ENCODE results near the gene CTIF. TPM values are rescaled to one million over a fixed set of nuclear protein-coding genes. Genes with fewer than 3 reads are reported as not detected.

CTIF gene
- total RNA-seq, 1 experiment from 2014 or later, result 95.8 TPM

DNA sequence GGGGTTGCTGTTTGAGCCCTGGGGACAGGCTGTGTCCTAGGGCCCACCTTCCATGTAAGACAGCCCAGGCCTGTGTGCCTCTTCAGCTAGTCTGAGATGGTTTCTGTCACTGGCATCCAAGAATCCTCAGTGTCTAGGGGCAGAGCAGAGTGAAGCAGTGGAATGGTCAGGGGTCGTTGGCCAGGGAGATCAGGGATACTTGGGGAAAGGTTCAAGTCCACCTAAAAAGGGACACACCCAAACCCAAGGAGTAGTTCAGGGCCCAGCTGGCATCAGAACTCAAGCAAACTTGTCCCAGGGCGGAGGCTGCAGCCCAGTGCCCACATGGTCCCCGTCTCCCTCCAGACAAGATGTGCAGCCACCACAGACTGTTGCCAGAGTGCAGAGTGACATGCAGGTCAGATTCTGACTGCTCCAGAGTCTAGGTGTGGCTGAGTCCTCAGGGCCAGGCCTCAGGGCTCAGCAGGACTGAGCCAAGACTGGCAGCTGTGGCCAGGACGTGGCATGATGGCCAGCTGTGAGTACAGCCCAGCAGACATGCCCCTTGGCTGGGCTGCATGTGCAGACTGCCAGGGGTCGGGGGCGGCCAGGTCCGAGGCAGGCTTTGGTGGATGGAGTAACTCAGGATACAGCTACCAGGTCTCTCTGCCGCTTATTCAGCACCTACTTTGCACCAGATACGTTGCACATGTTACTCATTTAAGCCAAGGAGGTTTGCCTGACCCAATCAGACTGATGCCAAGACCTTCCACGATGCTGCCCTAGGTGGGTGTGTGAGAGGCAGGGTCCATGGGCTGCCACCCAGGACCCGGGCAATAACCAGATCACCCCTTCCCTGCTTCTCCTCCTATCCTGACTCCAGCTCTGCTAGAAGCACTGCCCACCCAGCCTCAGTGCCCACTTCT, 265.4 kb downstream of the CTIF start:
- no peak for DNase-seq (ENCODE audit: unreplicated experiment)
- no peaks in the 10 kb centered on the region for H3K27me3 Mint-ChIP-seq (ENCODE audit: insufficient read depth, unreplicated experiment)
- CTCF ChIA-PET, result interaction anchor here (0.6 kb wide), 1 partner anchor 404 kb away, joined by 3 read pairs; no protein-coding TSS in a partner anchor
- H3K9me3 Mint-ChIP-seq (ENCODE audit: unreplicated experiment), result no peaks in the 10 kb centered on the region
- TF ChIP-seq, protein P1, sequence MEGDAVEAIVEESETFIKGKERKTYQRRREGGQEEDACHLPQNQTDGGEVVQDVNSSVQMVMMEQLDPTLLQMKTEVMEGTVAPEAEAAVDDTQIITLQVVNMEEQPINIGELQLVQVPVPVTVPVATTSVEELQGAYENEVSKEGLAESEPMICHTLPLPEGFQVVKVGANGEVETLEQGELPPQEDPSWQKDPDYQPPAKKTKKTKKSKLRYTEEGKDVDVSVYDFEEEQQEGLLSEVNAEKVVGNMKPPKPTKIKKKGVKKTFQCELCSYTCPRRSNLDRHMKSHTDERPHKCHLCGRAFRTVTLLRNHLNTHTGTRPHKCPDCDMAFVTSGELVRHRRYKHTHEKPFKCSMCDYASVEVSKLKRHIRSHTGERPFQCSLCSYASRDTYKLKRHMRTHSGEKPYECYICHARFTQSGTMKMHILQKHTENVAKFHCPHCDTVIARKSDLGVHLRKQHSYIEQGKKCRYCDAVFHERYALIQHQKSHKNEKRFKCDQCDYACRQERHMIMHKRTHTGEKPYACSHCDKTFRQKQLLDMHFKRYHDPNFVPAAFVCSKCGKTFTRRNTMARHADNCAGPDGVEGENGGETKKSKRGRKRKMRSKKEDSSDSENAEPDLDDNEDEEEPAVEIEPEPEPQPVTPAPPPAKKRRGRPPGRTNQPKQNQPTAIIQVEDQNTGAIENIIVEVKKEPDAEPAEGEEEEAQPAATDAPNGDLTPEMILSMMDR (IDR thresholded peaks at IDR 0.05; ENCODE audit: unreplicated experiment), result no peak
- POLR2A ChIA-PET, result interaction anchor here (0.9 kb wide), 1 partner anchor 148 kb away, joined by 3 read pairs; no protein-coding TSS in a partner anchor
- H3K4me1 Mint-ChIP-seq (ENCODE audit: insufficient read depth, unreplicated experiment), result peaks cover 18% of the 10 kb centered on the region
- H3K4me3 Mint-ChIP-seq (ENCODE audit: unreplicated experiment), result no peak overlapping the region
- H3K36me3 Mint-ChIP-seq (ENCODE audit: insufficient read depth, unreplicated experiment), result peaks cover 20% of the 10 kb centered on the region
- H3K27ac Mint-ChIP-seq (ENCODE audit: low read depth, unreplicated experiment), result peak overlapping the region; percentile 54
- intact Hi-C loops (cut with micrococcal nuclease), result no loop called here
- BruUV-seq (replicated peaks), result no TSS peak

GRCh38 chr18:48804856-48805610, 266.2 kb downstream of the CTIF start:
- H3K27me3 Mint-ChIP-seq (ENCODE audit: insufficient read depth, unreplicated experiment), result no peaks in the 10 kb centered on the region
- no TSS peak for BruUV-seq (replicated peaks)
- H3K27ac Mint-ChIP-seq (ENCODE audit: low read depth, unreplicated experiment), result peak overlapping the region; percentile 54

DNA sequence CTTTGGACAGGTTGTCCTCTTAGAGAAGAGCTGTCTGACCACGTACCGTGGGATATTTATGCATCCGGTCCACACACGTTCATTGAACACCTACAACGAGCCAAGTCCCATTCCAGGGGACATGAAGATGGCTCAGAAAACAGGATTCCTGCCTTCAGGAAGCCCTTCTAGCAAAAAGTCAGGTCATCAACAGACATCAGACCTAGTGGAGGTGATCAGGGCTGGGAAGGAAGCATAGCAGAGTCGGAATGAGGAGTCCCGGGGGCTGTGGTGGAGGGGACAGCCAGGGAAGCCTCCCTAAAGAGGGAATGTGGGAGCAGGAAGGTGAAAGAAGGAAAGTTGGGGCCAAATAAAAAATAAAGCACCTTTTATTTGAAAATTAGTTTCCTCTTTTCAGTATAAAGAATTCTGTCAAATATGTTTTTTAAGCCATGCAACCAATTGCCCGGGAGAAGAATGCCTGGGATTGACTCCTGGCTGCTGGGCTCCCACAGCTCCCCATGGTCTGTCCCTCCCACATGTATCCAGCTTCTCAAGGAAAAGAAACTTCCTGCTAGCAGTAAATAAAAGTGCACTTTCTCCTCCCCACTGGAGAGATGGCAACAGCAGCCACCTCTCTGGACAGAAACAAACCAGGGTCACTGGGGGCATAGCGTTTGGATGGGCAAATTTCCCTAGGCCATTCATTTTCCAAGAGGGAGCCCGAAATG, 267.1 kb downstream of the CTIF start:
- intact Hi-C loops (cut with micrococcal nuclease), result no loop called here
- CTCF ChIA-PET, result interaction anchor here (0.7 to 2.0 kb wide), 2 partner anchors 14 to 1683 kb away, joined by 3 to 4 read pairs; no protein-coding TSS in a partner anchor
- peaks cover 20% of the 10 kb centered on the region for H3K36me3 Mint-ChIP-seq (ENCODE audit: insufficient read depth, unreplicated experiment)
- TF ChIP-seq, protein P1 (IDR thresholded peaks at IDR 0.05; ENCODE audit: unreplicated experiment), result no peak
- H3K27me3 Mint-ChIP-seq (ENCODE audit: insufficient read depth, unreplicated experiment), result no peaks in the 10 kb centered on the region
- DNase-seq (ENCODE audit: unreplicated experiment), result no peak
- POLR2A ChIA-PET, result interaction anchor here (0.6 kb wide), 1 partner anchor 238 kb away, joined by 3 read pairs; no protein-coding TSS in a partner anchor
- H3K4me3 Mint-ChIP-seq (ENCODE audit: unreplicated experiment), result no peak overlapping the region
- BruUV-seq (replicated peaks), result no TSS peak
- H3K27ac Mint-ChIP-seq (ENCODE audit: low read depth, unreplicated experiment), result peak overlapping the region; percentile 67
- peaks cover 22% of the 10 kb centered on the region for H3K4me1 Mint-ChIP-seq (ENCODE audit: insufficient read depth, unreplicated experiment)
- no peaks in the 10 kb centered on the region for H3K9me3 Mint-ChIP-seq (ENCODE audit: unreplicated experiment)

More at GRCh38 chr18:48804856-48805610, 266.2 kb downstream of the CTIF start:
- TF ChIP-seq, protein P1 (IDR thresholded peaks at IDR 0.05; ENCODE audit: unreplicated experiment), result no peak
- Mint-ChIP-seq H3K4me1 (ENCODE audit: insufficient read depth, unreplicated experiment) (peaks cover 22% of the 10 kb centered on the region), H3K36me3 (ENCODE audit: insufficient read depth, unreplicated experiment) (peaks cover 20% of the 10 kb centered on the region), H3K9me3 (ENCODE audit: unreplicated experiment) (no peaks in the 10 kb centered on the region), H3K4me3 (ENCODE audit: unreplicated experiment) (no peak overlapping the region)
- ChIA-PET POLR2A (no interaction called here), CTCF (no interaction called here)
- intact Hi-C loops (cut with micrococcal nuclease), result no loop called here
- DNase-seq (ENCODE audit: unreplicated experiment), result no peak

Measured in MCF 10A (cell line).